Embryonic facial prominence (tissue), 1 donor: ENCODE measurements around the gene NWD2.
"Not testable (repeated sequence)": the region's sequence is repeated elsewhere in the genome, so short reads cannot be mapped to it uniquely, and the experiment has no call there.

Experiments used
- DNase-seq: peaks from one replicate; pipeline ENCODE4 v3.0.0-alpha.2; 2016; ENCODE audit errors: extremely low spot score

Gene NWD2

GRCh38 chr4:37467824-37468223 is 223.3 kb downstream of the NWD2 start:
- no peak for DNase-seq

DNA sequence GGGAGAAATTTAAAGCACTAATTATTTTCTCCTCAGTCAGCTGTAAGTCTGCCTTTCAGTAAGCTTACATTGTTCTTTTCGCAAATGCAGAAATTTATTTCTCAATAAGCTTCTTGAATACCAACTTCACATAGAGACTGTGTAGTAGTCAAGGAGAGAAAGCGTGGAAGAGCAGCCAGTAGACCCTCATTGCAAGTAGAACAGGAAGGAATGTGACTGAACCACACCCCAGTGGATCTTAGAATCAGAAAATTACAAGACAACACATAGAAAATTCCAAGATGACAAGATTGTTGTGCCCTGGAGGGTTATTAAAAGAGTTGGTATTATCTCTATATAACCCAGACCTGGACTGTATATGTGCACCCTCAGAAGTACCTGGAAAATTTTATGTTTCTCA is 224.7 kb downstream of the NWD2 start:
- no peak for DNase-seq

GRCh38 chr4:37470245-37470644 is 225.7 kb downstream of the NWD2 start:
- no peak for DNase-seq

- DNase-seq: no peak
Observed at GRCh38 chr4:37471093-37471492, 226.6 kb downstream of the NWD2 start.

- DNase-seq: no peak
Observed at GRCh38 chr4:37471971-37472370, 227.4 kb downstream of the NWD2 start.

GRCh38 chr4:37473807-37474206 is 229.3 kb downstream of the NWD2 start:
- no peak for DNase-seq

GRCh38 chr4:37475087-37475486 is 230.5 kb downstream of the NWD2 start:
- no peak for DNase-seq

DNA sequence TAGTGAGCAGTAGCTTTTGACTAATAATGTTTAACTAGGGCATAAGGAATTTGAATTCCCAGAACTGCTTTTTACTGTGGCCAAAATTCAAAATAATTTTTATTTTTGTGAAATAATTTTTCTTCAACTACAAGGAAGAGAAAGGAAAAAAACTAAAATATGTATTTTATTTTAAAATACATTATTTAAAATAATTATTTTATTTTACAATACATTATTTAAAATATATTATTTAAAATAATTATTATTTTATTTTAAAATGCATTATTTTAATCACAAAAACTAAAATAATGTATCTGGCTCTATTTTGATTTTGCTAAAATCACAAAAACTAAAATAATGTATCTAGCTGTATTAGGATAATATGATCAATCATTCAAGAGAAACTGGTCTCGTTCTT is 231.2 kb downstream of the NWD2 start:
- no peak for DNase-seq

DNA sequence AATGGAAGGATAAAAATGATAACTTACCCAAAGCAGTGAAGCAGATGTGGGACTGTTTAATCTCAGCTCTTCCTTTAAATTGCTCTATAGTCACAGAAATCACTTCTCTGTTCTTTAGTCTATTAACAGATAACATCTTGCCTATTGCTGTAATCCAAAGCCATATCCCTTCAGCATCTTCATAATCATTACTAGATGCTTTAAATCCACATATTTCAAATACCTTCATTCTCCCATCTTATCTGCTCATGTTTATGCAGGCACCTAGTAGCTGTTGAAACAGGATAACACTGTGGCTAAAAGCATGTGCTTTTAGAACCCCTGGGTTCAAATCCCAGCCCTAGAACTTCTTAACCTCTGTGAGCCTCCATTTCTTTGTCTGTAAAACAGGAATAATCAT is 231.7 kb downstream of the NWD2 start:
- no peak for DNase-seq

DNA sequence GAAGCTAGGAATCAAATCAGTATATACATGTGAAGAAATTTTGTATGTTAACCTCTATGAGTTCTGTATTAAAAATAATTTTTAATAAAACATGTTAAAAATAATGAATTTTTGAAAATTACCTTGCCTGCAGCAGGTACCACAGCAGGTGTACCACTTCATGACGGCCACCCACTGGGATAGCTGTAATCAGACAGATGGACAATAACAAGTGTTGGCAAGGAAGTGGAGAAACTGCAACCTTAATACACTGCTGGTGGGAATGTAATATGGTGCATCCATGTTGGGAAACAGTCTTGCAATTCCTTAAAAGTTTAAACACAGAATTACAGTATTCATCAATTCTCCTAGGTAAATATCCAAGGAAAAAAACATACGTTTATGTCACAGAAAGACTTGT is 232.1 kb downstream of the NWD2 start:
- no peak for DNase-seq

DNA sequence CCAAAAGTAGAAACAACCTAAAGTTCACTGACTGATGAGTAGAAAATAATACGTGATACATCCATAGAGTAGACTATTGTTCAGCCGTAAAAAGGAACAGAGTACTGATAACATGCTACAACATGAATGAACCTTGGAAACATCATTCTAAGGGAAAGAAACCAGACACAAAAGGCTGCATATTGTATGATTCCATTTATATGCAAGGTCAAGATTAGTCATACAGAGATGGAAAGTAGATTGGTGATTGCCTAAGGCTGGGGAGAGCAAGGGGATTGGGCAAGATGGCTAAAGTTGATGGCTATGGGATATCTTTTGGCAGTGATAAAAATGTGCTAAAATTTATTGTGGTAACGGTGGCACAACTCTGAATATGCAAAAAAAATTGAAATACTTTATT is 232.6 kb downstream of the NWD2 start:
- no peak for DNase-seq

DNA sequence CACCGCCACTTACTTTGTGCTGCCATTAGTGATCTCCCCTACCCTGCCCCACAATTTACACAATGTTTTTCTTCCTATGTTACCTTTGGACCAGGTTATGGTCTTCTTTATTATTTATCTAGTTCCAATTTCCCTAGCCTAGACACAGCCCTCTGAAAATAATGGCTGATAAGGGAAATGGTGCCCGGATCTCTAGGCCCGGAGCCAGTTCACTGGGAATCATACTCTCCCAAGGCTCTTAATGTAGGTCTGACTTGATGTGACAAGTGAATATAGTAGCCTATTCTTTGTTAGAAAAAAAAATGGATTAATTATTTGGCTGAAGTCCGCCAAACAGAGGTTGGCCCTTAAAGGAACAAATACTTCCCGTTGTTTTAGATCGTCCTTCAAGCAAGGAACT is 233.6 kb downstream of the NWD2 start:
- no peak for DNase-seq

DNA sequence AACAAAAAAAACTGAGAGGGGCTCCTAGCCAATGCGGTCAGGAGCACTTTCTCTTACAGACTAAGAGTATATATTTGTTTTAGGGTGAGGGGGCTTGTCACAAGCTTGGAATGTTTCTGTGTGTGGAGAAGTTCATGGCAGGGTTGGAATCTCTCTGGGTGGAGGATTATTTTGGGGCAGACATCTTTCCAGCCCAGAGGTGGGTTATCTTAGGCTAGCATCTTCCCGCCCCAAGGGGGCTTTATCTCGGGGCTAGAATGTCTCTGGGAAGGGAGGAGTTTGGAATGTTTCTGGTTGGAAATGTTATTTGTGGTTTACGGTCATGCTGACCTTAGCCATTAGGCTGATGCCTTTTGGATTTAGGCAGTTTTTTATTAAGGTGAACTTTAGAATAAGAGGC is 236.0 kb downstream of the NWD2 start:
- no peak for DNase-seq

- no peak for DNase-seq
Observed at GRCh38 chr4:37481547-37482122, 237.1 kb downstream of the NWD2 start.

DNA sequence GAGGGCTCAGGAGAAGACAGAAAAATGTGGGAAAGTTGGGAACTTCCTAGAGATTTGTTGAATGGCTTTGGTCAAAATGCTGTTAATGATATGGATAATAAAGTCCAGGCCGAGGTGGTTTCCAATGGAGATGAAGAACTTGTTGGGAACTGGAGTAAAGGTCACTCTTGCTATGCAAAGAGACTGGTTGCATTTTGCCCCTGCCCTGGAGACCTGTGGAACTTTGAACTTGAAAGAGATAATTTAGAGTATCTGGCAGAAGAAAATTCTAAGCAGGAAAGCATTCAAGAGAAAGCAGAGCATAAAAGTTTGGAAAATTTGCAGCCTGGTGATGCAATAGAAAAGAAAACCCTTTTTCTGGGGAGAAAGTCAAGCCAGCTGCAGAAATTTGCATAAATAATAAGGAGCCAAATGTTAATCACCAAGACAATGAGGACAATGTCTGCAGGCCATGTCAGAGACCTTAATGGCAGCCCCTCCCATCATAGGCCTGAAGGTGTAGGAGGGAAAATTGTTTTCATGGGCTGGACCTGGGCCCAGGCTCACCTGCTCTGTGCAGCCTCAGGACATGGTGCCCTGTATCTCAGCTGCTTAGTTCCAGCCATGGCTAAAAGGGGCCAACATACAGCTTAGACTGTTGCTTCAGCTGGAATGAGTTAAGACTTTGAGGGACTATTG is 237.8 kb downstream of the NWD2 start:
- DNase-seq: no peak

- DNase-seq: no peak
Observed at GRCh38 chr4:37483610-37484009, 239.1 kb downstream of the NWD2 start.

- no peak for DNase-seq
Observed at GRCh38 chr4:37486166-37486565, 241.6 kb downstream of the NWD2 start.

- DNase-seq: no peak
Observed at GRCh38 chr4:37487668-37488067, 243.1 kb downstream of the NWD2 start.

- no peak for DNase-seq
Observed at GRCh38 chr4:37489697-37490096, 245.2 kb downstream of the NWD2 start.

GRCh38 chr4:37490391-37491347 is 246.1 kb downstream of the NWD2 start:
- DNase-seq: no peak

- DNase-seq: not testable (repeated sequence)
Observed at GRCh38 chr4:37495353-37495752, 250.8 kb downstream of the NWD2 start.
